Smooth muscle cell (in vitro differentiated cells): ENCODE measurements around the gene ARPC5L. TPM values are rescaled to one million over a fixed set of nuclear protein-coding genes. Genes with fewer than 3 reads are reported as not detected.

Experiments used
- DNase-seq: peaks from one replicate; lab custom pipeline; 2025; ENCODE audit not compliant: unreplicated experiment; lab: John Stamatoyannopoulos, UW
- H2AFZ ChIP-seq: fragments of 200-600 bp; sonication (generic); 2 replicates; pipeline ENCODE4 v1.6.0; 2016; ENCODE audit warnings: antibody characterized with exemption, low read depth, mild to moderate bottlenecking
- H3F3A ChIP-seq: fragments of 200-600 bp; sonication (generic); 2 replicates; pipeline ENCODE4 v1.6.0; 2017; ENCODE audit warnings: antibody characterized with exemption, low read depth
- H3K27ac ChIP-seq: fragments of 200-600 bp; sonication (generic); 2 replicates; pipeline ENCODE4 v1.5.1; 2016; ENCODE audit warnings: low read depth, mild to moderate bottlenecking
- H3K27me3 ChIP-seq: fragments of 200-600 bp; sonication (generic); 2 replicates; pipeline ENCODE4 v1.6.1; 2016; ENCODE audit warnings: low read depth, mild to moderate bottlenecking
- H3K36me3 ChIP-seq: fragments of 200-600 bp; sonication (generic); 2 replicates; pipeline ENCODE4 v1.5.1; 2016; ENCODE audit warnings: low read depth
- H3K4me1 ChIP-seq: fragments of 200-600 bp; sonication (generic); 2 replicates; pipeline ENCODE4 v1.5.1; 2016; ENCODE audit warnings: low read depth
- H3K4me2 ChIP-seq: fragments of 200-600 bp; sonication (generic); 2 replicates; pipeline ENCODE4 v1.6.0; 2016; ENCODE audit warnings: mild to moderate bottlenecking
- H3K4me3 ChIP-seq: fragments of 200-600 bp; sonication (generic); 2 replicates; pipeline ENCODE4 v1.5.1; 2016; ENCODE audit warnings: mild to moderate bottlenecking
- H3K79me2 ChIP-seq: fragments of 200-600 bp; sonication (generic); 2 replicates; pipeline ENCODE4 v1.6.0; 2016; ENCODE audit warnings: low read depth, mild to moderate bottlenecking
- H3K9ac ChIP-seq: fragments of 200-600 bp; sonication (generic); 2 replicates; pipeline ENCODE4 v1.6.0; 2016; ENCODE audit warnings: low read depth
- H3K9me3 ChIP-seq: fragments of 200-600 bp; sonication (generic); replicated peaks from 2 replicates; pipeline ENCODE4 v1.5.1; 2016; ENCODE audit warnings: low read depth
- H4K20me1 ChIP-seq: fragments of 200-600 bp; sonication (generic); 2 replicates; pipeline ENCODE4 v1.6.0; 2016; ENCODE audit warnings: low read depth
- CTCF ChIP-seq: fragments of 200-600 bp; sonication (generic); IDR thresholded peaks from 2 replicates; pipeline ENCODE4 v1.5.1; 2017; ENCODE audit warnings: borderline replicate concordance, mild to moderate bottlenecking, antibody characterized with exemption; ENCODE audit not compliant: insufficient read depth, poor library complexity, severe bottlenecking
- WGBS: methylation state at CpG from one replicate; pipeline ENCODE4 v1.1.7; 2016; ENCODE audit warnings: low lambda C conversion rate; 5-methylcytosine and 5-hydroxymethylcytosine counted together
- polyA plus RNA-seq: library from polyadenylated mRNA; unstranded; fragments of >200 nt; fragmentation: Nextera tagmentation; extraction: Ambion mirVana; gene quantifications from 2 replicates; pipeline ENCODE4 v1.2.1, GENCODE V29; 2016
- total RNA-seq: library from RNA; depleted of rRNA; stranded (reverse); fragments of >200 nt; gene quantifications from 2 replicates; pipeline ENCODE4 v1.2.3, GENCODE V29; 2014

The ARPC5L gene
- total and polyA plus RNA-seq, 2 experiments from 2014 or later, result 20.9 to 69.8 TPM

- DNase-seq, result no peak
- Histone ChIP-seq H4K20me1 (peaks cover 12% of the 10 kb centered on the region), H3K4me2 (peak overlapping the region; percentile 84), H3K36me3 (no peaks in the 10 kb centered on the region), H3K4me3 (peak overlapping the region; percentile 58), H3F3A (peaks cover 15% of the 10 kb centered on the region), H2AFZ (no peak overlapping the region), H3K9ac (no peak overlapping the region), H3K79me2 (no peaks in the 10 kb centered on the region), H3K4me1 (no peaks in the 10 kb centered on the region), H3K9me3 (no peaks in the 10 kb centered on the region), H3K27me3 (no peaks in the 10 kb centered on the region), H3K27ac (no peak overlapping the region)
- TF ChIP-seq CTCF, result no peak
- WGBS, result 77% methylated on average over 13 of the region's 13 CpGs
Measured at GRCh38 chr9:124852121-124852828, 9.7 kb upstream of the ARPC5L start.

- H3K79me2 ChIP-seq, result no peaks in the 10 kb centered on the region
- DNase-seq, result peak; percentile 55
- H3K4me1 ChIP-seq, result no peaks in the 10 kb centered on the region
- H3K36me3 ChIP-seq, result no peaks in the 10 kb centered on the region
- 3% methylated on average over 48 of the region's 51 CpGs for WGBS
- peak within 1 kb of the TSS; percentile 60 for H3K9ac ChIP-seq
- no peak within 1 kb of the TSS for H3K27ac ChIP-seq
- peak; percentile 99 for TF ChIP-seq CTCF
- no peaks in the 10 kb centered on the region for H3K9me3 ChIP-seq
- peak within 1 kb of the TSS; percentile 70 for H2AFZ ChIP-seq
- H3K27me3 ChIP-seq, result no peaks in the 10 kb centered on the region
- peaks cover 19% of the 10 kb centered on the region for H4K20me1 ChIP-seq
- H3K4me3 ChIP-seq, result peak within 1 kb of the TSS; percentile 58
- peaks cover 15% of the 10 kb centered on the region for H3F3A ChIP-seq
- peak within 1 kb of the TSS; percentile 84 for H3K4me2 ChIP-seq
Measured at GRCh38 chr9:124852829-124853531, 8.9 kb upstream of the ARPC5L start, which contains the start of gene WDR38. TSS of gene WDR38 (plus strand) at chr9:124853460. CDS start at chr9:124853532, 72 bp downstream.

GRCh38 chr9:124853605-124854143, 8.3 kb upstream of the ARPC5L start:
- Histone ChIP-seq H2AFZ (peak overlapping the region; percentile 70), H3K36me3 (no peaks in the 10 kb centered on the region), H3K27ac (no peak overlapping the region), H3K79me2 (peaks cover under 1% of the 10 kb centered on the region), H3K9ac (peak overlapping the region; percentile 60), H4K20me1 (peaks cover 26% of the 10 kb centered on the region), H3K4me3 (peak overlapping the region; percentile 58), H3F3A (peaks cover 15% of the 10 kb centered on the region), H3K27me3 (no peaks in the 10 kb centered on the region), H3K4me1 (no peaks in the 10 kb centered on the region), H3K9me3 (no peaks in the 10 kb centered on the region), H3K4me2 (peak overlapping the region; percentile 84)
- 85% methylated on average over 11 of the region's 11 CpGs for WGBS
- TF ChIP-seq CTCF, result no peak
- DNase-seq, result no peak
